ENCODE measurements around the gene ANKFY1. TPM values are rescaled to one million over a fixed set of nuclear protein-coding genes. Genes with fewer than 3 reads are reported as not detected.

Gene ANKFY1
- total and polyA plus RNA-seq, 9 of the 15 experiments (the other 6 are each of a cell fraction or from before 2014, with no cell fraction given) = 4.3 to 25.6 (median 12.2) TPM

GRCh38 chr17:4297351-4297750 lies 33.6 kb upstream of the ANKFY1 start (continued):
- no peak for TF ChIP-seq RNF219 (CRISPR knock-in tag; IDR thresholded peaks at IDR 0.05)
- TF ChIP-seq ZNF583 (CRISPR knock-in tag; IDR thresholded peaks at IDR 0.05) = no peak
- no peak for TF ChIP-seq SRSF3 (IDR thresholded peaks at IDR 0.05; ENCODE audit: insufficient read depth, low read length)
- no peak for TF ChIP-seq TSHZ1 (CRISPR knock-in tag; IDR thresholded peaks at IDR 0.05)

DNA sequence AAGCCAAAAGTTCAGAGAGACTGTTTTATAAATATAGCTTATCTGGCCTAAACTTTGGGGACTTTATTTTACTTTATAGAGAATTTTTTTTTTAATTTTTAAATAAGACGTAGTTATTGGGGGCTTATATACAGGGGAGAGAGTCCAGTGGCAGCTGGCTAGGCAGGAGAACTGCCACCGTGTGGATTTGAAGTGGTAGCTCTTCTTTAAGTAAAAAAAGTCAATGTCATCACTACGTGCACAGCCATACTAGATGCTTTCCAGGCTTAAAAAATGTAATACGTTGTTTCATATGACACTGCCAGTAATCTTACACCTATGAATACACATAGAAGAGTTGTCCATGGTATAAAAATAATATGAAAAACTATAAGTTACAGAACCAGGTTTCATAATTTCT lies 31.9 kb upstream of the ANKFY1 start:
- H3K79me2 ChIP-seq (ENCODE audit: control insufficient read depth, insufficient read depth, low read length) = no peaks in the 10 kb centered on the region; the same call in 1 of the 3 replicates
- TF ChIP-seq ILF3 (IDR thresholded peaks at IDR 0.05; ENCODE audit: borderline replicate concordance) (no peak), ZNF174 (CRISPR knock-in tag; IDR thresholded peaks at IDR 0.05) (no peak), NFXL1 (CRISPR knock-in tag; IDR thresholded peaks at IDR 0.05) (no peak), RBFOX2 (IDR thresholded peaks at IDR 0.05; ENCODE audit: low read depth, low read length) (no peak)
- TF ChIP-seq, protein P1, sequence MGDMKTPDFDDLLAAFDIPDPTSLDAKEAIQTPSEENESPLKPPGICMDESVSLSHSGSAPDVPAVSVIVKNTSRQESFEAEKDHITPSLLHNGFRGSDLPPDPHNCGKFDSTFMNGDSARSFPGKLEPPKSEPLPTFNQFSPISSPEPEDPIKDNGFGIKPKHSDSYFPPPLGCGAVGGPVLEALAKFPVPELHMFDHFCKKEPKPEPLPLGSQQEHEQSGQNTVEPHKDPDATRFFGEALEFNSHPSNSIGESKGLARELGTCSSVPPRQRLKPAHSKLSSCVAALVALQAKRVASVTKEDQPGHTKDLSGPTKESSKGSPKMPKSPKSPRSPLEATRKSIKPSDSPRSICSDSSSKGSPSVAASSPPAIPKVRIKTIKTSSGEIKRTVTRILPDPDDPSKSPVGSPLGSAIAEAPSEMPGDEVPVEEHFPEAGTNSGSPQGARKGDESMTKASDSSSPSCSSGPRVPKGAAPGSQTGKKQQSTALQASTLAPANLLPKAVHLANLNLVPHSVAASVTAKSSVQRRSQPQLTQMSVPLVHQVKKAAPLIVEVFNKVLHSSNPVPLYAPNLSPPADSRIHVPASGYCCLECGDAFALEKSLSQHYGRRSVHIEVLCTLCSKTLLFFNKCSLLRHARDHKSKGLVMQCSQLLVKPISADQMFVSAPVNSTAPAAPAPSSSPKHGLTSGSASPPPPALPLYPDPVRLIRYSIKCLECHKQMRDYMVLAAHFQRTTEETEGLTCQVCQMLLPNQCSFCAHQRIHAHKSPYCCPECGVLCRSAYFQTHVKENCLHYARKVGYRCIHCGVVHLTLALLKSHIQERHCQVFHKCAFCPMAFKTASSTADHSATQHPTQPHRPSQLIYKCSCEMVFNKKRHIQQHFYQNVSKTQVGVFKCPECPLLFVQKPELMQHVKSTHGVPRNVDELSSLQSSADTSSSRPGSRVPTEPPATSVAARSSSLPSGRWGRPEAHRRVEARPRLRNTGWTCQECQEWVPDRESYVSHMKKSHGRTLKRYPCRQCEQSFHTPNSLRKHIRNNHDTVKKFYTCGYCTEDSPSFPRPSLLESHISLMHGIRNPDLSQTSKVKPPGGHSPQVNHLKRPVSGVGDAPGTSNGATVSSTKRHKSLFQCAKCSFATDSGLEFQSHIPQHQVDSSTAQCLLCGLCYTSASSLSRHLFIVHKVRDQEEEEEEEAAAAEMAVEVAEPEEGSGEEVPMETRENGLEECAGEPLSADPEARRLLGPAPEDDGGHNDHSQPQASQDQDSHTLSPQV (IDR thresholded peaks at IDR 0.05) = no peak

More for the DNA sequence above, 31.9 kb upstream of the ANKFY1 start:
- Histone ChIP-seq H3K27me3 (ENCODE audit: control insufficient read depth in 2 of 2, insufficient read depth in 2 of 2, low read length in 2 of 2) (no peaks in the 10 kb centered on the region), H2AFZ (ENCODE audit: low read depth, low read length) (no peak overlapping the region), H3K36me3 (ENCODE audit: control insufficient read depth, insufficient read depth, low read length) (peaks cover 41% of the 10 kb centered on the region), H3K9me1 (ENCODE audit: control insufficient read depth, insufficient read depth, low read length) (no peaks in the 10 kb centered on the region), H3K9ac (ENCODE audit: insufficient read depth in 1 of 2, low read depth in 2 of 2, low read length in 2 of 2) (no peak overlapping the region), H3K9me3 (replicated peaks; ENCODE audit: control insufficient read depth, insufficient read depth, low read depth, low read length) (no peaks in the 10 kb centered on the region), H4K20me1 (replicated peaks; ENCODE audit: control insufficient read depth, insufficient read depth, low read length) (no peaks in the 10 kb centered on the region), H3K4me2 (ENCODE audit: insufficient read depth, low read length) (no peak overlapping the region), H3K4me1 (replicated peaks in 1 of 2; ENCODE audit: control insufficient read depth in 2 of 2, insufficient read depth in 2 of 2, low read length in 2 of 2) (no peaks in the 10 kb centered on the region), H3K4me3 (no peak overlapping the region), H3K27ac (ENCODE audit: extremely low read depth, low read depth, low read length) (no peak overlapping the region)
- BruUV-seq (replicated peaks) = no TSS peak
- whole genome bisulfite sequencing (ENCODE audit: insufficient coverage, low coverage, missing lambda C conversion rate) = 70% methylated on average over 4 of the region's 4 CpGs
- POLR2A ChIA-PET = interaction anchor here (0.6 kb wide), 1 partner anchor 30 kb away, joined by 5 read pairs; no protein-coding TSS in a partner anchor
- no peak for DNase-seq (ENCODE audit: extremely low read depth in 1 of 4, low spot score in 3 of 4)
- no peak for ATAC-seq
- in situ Hi-C loops (cut with MboI) = no loop called here
- no peak for FAIRE-seq
- CTCF ChIA-PET (ENCODE audit: low intra/inter-chr PET ratio) = no interaction called here
- intact Hi-C loops (cut with micrococcal nuclease) = no loop called here

Measured in K562 (cell line).